GM12875 (cell line): ENCODE results near the gene XPC.

Source experiments
- H3K4me3 ChIP-seq: one replicate; pipeline ENCODE4 v1.5.1; 2011; ENCODE audit warnings: low read depth, low read length, control low read depth
- CTCF ChIP-seq: IDR thresholded peaks from 2 replicates; pipeline ENCODE4 v1.5.1; 2011; ENCODE audit warnings: low read depth, mild to moderate bottlenecking, control low read depth, inconsistent platforms, low read length, moderate library complexity, borderline replicate concordance; ENCODE audit not compliant: insufficient read depth

The XPC gene

GRCh38 chr3:14145236-14145635 is 33.2 kb downstream of the XPC start:
- no peak for TF ChIP-seq CTCF
- H3K4me3 ChIP-seq: no peak overlapping the region

- H3K4me3 ChIP-seq: no peak overlapping the region
- no peak for TF ChIP-seq CTCF
These were observed 33.9 kb downstream of the XPC start for GRCh38 chr3:14144423-14145075.

GRCh38 chr3:14143271-14144225 is 34.9 kb downstream of the XPC start:
- TF ChIP-seq CTCF: no peak
- no peak overlapping the region for H3K4me3 ChIP-seq

GRCh38 chr3:14142567-14143270 is 35.7 kb downstream of the XPC start:
- H3K4me3 ChIP-seq: no peak overlapping the region
- TF ChIP-seq CTCF: no peak

- H3K4me3 ChIP-seq: no peak overlapping the region
- no peak for TF ChIP-seq CTCF
These were observed 36.6 kb downstream of the XPC start for GRCh38 chr3:14141602-14142341.

- no peak for TF ChIP-seq CTCF
- H3K4me3 ChIP-seq: no peak overlapping the region
These were observed 37.3 kb downstream of the XPC start for GRCh38 chr3:14141144-14141543.
